CD14-positive monocyte (primary cell): Measurements from ENCODE around the gene ADAMTS4. TPM values are rescaled to one million over a fixed set of nuclear protein-coding genes. Genes with fewer than 3 reads are reported as not detected.

Experiments used
- DNase-seq, 3 donors: peaks; one replicate each; pipeline ENCODE4 v3.0.0-alpha.2; 2011 to 2022
- H2AFZ ChIP-seq: 2 replicates; pipeline ENCODE4 v1.6.0; 2012; ENCODE audit warnings: mild to moderate bottlenecking, low read depth, low read length, inconsistent platforms; ENCODE audit not compliant: insufficient read depth, poor library complexity, severe bottlenecking
- H3K27ac ChIP-seq, 2 donors: 1 replicate in 1 of 2; 2 replicates in 1 of 2; pipeline ENCODE4 v1.5.1; 2012 to 2013; ENCODE audit warnings: low read length in 2 of 2, control low read depth in 1 of 2, inconsistent platforms in 1 of 2, low read depth in 1 of 2, mild to moderate bottlenecking in 1 of 2
- H3K27me3 ChIP-seq, 2 donors: one replicate each; pipeline versions ENCODE4 v1.6.0 to v1.6.1; 2011 to 2013; ENCODE audit warnings: low read length in 2 of 2; ENCODE audit not compliant: control insufficient read depth in 2 of 2, insufficient read depth in 2 of 2
- H3K36me3 ChIP-seq, 2 donors: replicated peaks in 1 of 2; 1 replicate in 1 of 2; 2 replicates in 1 of 2; pipeline versions ENCODE4 v1.5.1 to v1.6.1; 2012 to 2013; ENCODE audit warnings: low read length in 2 of 2, control low read depth in 1 of 2, inconsistent platforms in 1 of 2, mild to moderate bottlenecking in 1 of 2; ENCODE audit not compliant: insufficient read depth in 2 of 2, control insufficient read depth in 1 of 2
- H3K4me1 ChIP-seq, 2 donors: 1 replicate in 1 of 2; 2 replicates in 1 of 2; pipeline versions ENCODE4 v1.5.1 to v1.6.1; 2012 to 2013; ENCODE audit warnings: low read length in 2 of 2, control low read depth in 1 of 2, inconsistent platforms in 1 of 2, mild to moderate bottlenecking in 1 of 2, moderate library complexity in 1 of 2; ENCODE audit not compliant: insufficient read depth in 2 of 2, control insufficient read depth in 1 of 2
- H3K4me2 ChIP-seq: replicated peaks from 2 replicates; pipeline ENCODE3; 2012; ENCODE audit warnings: low read length, moderate library complexity, mild to moderate bottlenecking; ENCODE audit not compliant: poor library complexity, severe bottlenecking; ENCODE audit errors: extremely low read depth
- H3K4me3 ChIP-seq, 3 experiments: fragments of 200-600 bp in 1 of 3; sonication (generic) in 1 of 3; replicated peaks in 1 of 3; 1 replicate in 2 of 3; 2 replicates in 1 of 3; pipeline ENCODE4 v1.5.1; 2011 to 2013; ENCODE audit warnings: low read length in 3 of 3, mild to moderate bottlenecking in 3 of 3, control low read depth in 2 of 3, low read depth in 2 of 3, inconsistent platforms in 1 of 3, moderate library complexity in 1 of 3
- H3K79me2 ChIP-seq: 2 replicates; pipeline ENCODE4 v1.6.0; 2012; ENCODE audit warnings: mild to moderate bottlenecking, control low read depth, inconsistent platforms, low read length, moderate library complexity; ENCODE audit not compliant: insufficient read depth
- H3K9ac ChIP-seq: 2 replicates; pipeline ENCODE4 v1.6.0; 2017; ENCODE audit warnings: low read length, mild to moderate bottlenecking; ENCODE audit not compliant: insufficient read depth, poor library complexity, severe bottlenecking
- H3K9me3 ChIP-seq, 2 donors: replicated peaks in 1 of 2; 1 replicate in 1 of 2; 2 replicates in 1 of 2; pipeline versions ENCODE4 v1.5.1 to v1.6.1; 2012 to 2013; ENCODE audit warnings: low read length in 2 of 2, control low read depth in 1 of 2; ENCODE audit not compliant: control insufficient read depth in 1 of 2, insufficient read depth in 1 of 2
- H4K20me1 ChIP-seq: 2 replicates; pipeline ENCODE4 v1.6.0; 2012; ENCODE audit warnings: mild to moderate bottlenecking, low read length, control low read depth, moderate library complexity; ENCODE audit not compliant: insufficient read depth
- H3K27ac Mint-ChIP-seq, 7 donors: one replicate each; pipeline ENCODE4 v1.8.0; 2020; ENCODE audit warnings: mild to moderate bottlenecking in 7 of 7, mixed read lengths in 7 of 7, moderate library complexity in 6 of 7, inconsistent platforms in 2 of 7
- H3K27me3 Mint-ChIP-seq, 3 donors: one replicate each; pipeline ENCODE4 v1.8.0; 2021 to 2022; ENCODE audit warnings: low read depth in 3 of 3, mild to moderate bottlenecking in 3 of 3, mixed read lengths in 3 of 3, moderate library complexity in 3 of 3, inconsistent platforms in 1 of 3
- H3K36me3 Mint-ChIP-seq, 2 donors: one replicate each; pipeline ENCODE4 v1.8.0; 2020; ENCODE audit warnings: mixed read lengths in 2 of 2, inconsistent platforms in 1 of 2, mild to moderate bottlenecking in 1 of 2
- H3K4me1 Mint-ChIP-seq: one replicate; pipeline ENCODE4 v1.8.0; 2020; ENCODE audit warnings: mild to moderate bottlenecking, mixed read lengths
- H3K4me3 Mint-ChIP-seq, 2 donors: one replicate each; pipeline ENCODE4 v1.8.0; 2020; ENCODE audit warnings: mild to moderate bottlenecking in 2 of 2, mixed read lengths in 2 of 2, moderate library complexity in 1 of 2
- H3K9me3 Mint-ChIP-seq, 7 donors: one replicate each; pipeline ENCODE4 v1.8.0; 2020 to 2022; ENCODE audit warnings: mixed read lengths in 7 of 7, mild to moderate bottlenecking in 6 of 7, moderate library complexity in 6 of 7, inconsistent platforms in 2 of 7
- WGBS: methylation state at CpG from one replicate; pipeline ENCODE4 v1.1.5; 2013; ENCODE audit warnings: missing lambda C conversion rate; ENCODE audit not compliant: insufficient coverage; 5-methylcytosine and 5-hydroxymethylcytosine counted together
- intact Hi-C, 2 donors: fragments of 100-400 bp; cut with micrococcal nuclease; formaldehyde crosslinking; loops; one replicate each; pipeline versions ENCODE4 v1.15.0 to v1.15.1; 2023
- polyA plus RNA-seq, 3 donors: library from polyadenylated mRNA; depleted of rRNA in 1 of 3; unstranded in 2 of 3; stranded (reverse) in 1 of 3; fragments of 300-500 nt in 2 of 3; fragments of >200 nt in 1 of 3; fragmentation: Illumina TruSeq in 2 of 3; gene quantifications; 1 replicate in 2 of 3; 2 replicates in 1 of 3; pipeline ENCODE4 v1.2.3, GENCODE V29; 2012 to 2021
- TF ChIP-seq, protein P1 (sequence below): fragments of 200-600 bp; IDR thresholded peaks from one replicate; pipeline ENCODE4 v1.8.0; 2022; ENCODE audit warnings: antibody characterized with exemption, mild to moderate bottlenecking

The ADAMTS4 gene
- polyA plus RNA-seq, 3 donors, result 0.01 to 0.04 TPM; not detected in 1

DNA sequence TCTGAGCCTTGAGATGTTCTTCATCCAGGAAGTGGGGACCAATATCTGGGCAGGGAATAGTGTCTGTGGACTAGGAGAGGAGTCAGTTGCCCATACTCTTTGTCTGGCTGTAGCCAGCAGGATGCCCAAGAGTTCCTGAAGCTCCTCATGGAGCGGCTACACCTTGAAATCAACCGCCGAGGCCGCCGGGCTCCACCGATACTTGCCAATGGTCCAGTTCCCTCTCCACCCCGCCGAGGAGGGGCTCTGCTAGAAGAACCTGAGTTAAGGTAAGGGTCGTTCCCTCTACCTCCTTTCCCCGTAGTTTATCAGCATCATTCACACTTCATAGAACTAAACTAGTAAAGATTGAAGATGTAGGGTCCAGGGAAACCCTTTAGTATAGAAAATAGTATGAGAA lies 36.0 kb downstream of the ADAMTS4 start:
- no peaks in the 10 kb centered on the region for H4K20me1 ChIP-seq
- H3K4me2 ChIP-seq, result no peak overlapping the region
- H3K9me3 ChIP-seq, result no peaks in the 10 kb centered on the region
- peaks cover 34 to 52% of the 10 kb centered on the region in 2 donors for H3K4me1 ChIP-seq
- H3K4me3 ChIP-seq, result no peak overlapping the region
- H3K4me3 Mint-ChIP-seq, result no peak overlapping the region
- no peak overlapping the region for H3K9ac ChIP-seq
- peaks cover 0 to 2% (median 0%) of the 10 kb centered on the region in 3 donors for H3K27me3 Mint-ChIP-seq
- no peak for DNase-seq
- peaks cover 20% of the 10 kb centered on the region for H3K79me2 ChIP-seq
- peak overlapping the region in 1 of 2 donors; percentile 32 for H3K27ac ChIP-seq
- WGBS, result 100% methylated on average over 1 of the region's 10 CpGs
- intact Hi-C loops, result no loop called here
- no peaks in the 10 kb centered on the region for H3K9me3 Mint-ChIP-seq
- peaks cover 28 to 51% of the 10 kb centered on the region in 2 donors for H3K36me3 ChIP-seq
- H3K27me3 ChIP-seq, result no peaks in the 10 kb centered on the region
- TF ChIP-seq, protein P1, sequence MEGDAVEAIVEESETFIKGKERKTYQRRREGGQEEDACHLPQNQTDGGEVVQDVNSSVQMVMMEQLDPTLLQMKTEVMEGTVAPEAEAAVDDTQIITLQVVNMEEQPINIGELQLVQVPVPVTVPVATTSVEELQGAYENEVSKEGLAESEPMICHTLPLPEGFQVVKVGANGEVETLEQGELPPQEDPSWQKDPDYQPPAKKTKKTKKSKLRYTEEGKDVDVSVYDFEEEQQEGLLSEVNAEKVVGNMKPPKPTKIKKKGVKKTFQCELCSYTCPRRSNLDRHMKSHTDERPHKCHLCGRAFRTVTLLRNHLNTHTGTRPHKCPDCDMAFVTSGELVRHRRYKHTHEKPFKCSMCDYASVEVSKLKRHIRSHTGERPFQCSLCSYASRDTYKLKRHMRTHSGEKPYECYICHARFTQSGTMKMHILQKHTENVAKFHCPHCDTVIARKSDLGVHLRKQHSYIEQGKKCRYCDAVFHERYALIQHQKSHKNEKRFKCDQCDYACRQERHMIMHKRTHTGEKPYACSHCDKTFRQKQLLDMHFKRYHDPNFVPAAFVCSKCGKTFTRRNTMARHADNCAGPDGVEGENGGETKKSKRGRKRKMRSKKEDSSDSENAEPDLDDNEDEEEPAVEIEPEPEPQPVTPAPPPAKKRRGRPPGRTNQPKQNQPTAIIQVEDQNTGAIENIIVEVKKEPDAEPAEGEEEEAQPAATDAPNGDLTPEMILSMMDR, result no peak
- no peak overlapping the region for H2AFZ ChIP-seq
- H3K36me3 Mint-ChIP-seq, result peaks cover 38 to 55% of the 10 kb centered on the region in 2 donors
- H3K4me1 Mint-ChIP-seq, result peaks cover 54% of the 10 kb centered on the region
- H3K27ac Mint-ChIP-seq, result peak overlapping the region in 3 of 7 donors; percentile 17 to 31 (median 25)

DNA sequence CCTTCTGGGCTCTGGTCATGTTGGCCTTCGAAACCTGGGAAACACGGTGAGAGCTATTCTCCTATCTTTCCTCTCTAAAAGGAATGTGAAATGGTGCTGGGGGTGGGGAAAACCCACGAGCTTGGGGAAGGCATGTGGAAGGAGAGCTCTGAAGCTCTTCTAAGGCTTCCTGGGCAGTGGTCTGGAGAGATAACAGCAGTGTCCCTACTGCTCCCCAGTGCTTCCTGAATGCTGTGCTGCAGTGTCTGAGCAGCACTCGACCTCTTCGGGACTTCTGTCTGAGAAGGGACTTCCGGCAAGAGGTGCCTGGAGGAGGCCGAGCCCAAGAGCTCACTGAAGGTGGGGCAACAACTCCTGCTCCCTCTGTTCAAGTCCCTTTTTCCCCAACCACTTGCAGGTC lies 36.8 kb downstream of the ADAMTS4 start:
- Mint-ChIP-seq H3K4me3 (no peak overlapping the region), H3K27ac (peak overlapping the region in 2 of 7 donors; percentile 15 to 38), H3K4me1 (peaks cover 49% of the 10 kb centered on the region), H3K27me3 (peaks cover 0 to 1% (median 0%) of the 10 kb centered on the region in 3 donors), H3K36me3 (peaks cover 45 to 61% of the 10 kb centered on the region in 2 donors), H3K9me3 (no peaks in the 10 kb centered on the region)
- Histone ChIP-seq H4K20me1 (no peaks in the 10 kb centered on the region), H3K79me2 (peaks cover 20% of the 10 kb centered on the region), H3K27me3 (no peaks in the 10 kb centered on the region), H3K9ac (no peak overlapping the region), H3K4me2 (no peak overlapping the region), H3K9me3 (no peaks in the 10 kb centered on the region), H2AFZ (no peak overlapping the region), H3K36me3 (peaks cover 36 to 59% of the 10 kb centered on the region in 2 donors), H3K4me1 (peaks cover 30 to 48% of the 10 kb centered on the region in 2 donors), H3K4me3 (no peak overlapping the region), H3K27ac (peak overlapping the region in 1 of 2 donors; percentile 32)
- WGBS, result 95% methylated on average over 3 of the region's 7 CpGs
- TF ChIP-seq, protein P1, result no peak
- DNase-seq, result no peak
- intact Hi-C loops, result no loop called here
